SK-N-MC (cell line): ENCODE measurements around the gene UBXN6.

ENCODE experiments used
- DNase-seq: peaks from one replicate; pipeline ENCODE4 v3.0.0-alpha.2; 2011; ENCODE audit warnings: low read depth, low spot score
- H3K27ac ChIP-seq: fragments of 200-600 bp; sonication (generic); 2 replicates; pipeline ENCODE4 v1.5.1; 2016; ENCODE audit warnings: mixed run types
- H3K36me3 ChIP-seq: fragments of 200-600 bp; sonication (generic); 2 replicates; pipeline ENCODE4 v1.6.1; 2017; ENCODE audit warnings: antibody characterized with exemption, low read length, mixed read lengths; ENCODE audit not compliant: insufficient read depth
- H3K4me3 ChIP-seq: fragments of 200-600 bp; sonication (generic); 2 replicates; pipeline ENCODE4 v1.5.1; 2016
- H3K9ac ChIP-seq: fragments of 200-600 bp; sonication (generic); 2 replicates; pipeline ENCODE4 v1.8.0; 2017; ENCODE audit warnings: mixed run types, mixed read lengths; ENCODE audit not compliant: insufficient read length
- H3K9me3 ChIP-seq: fragments of 200-600 bp; sonication (generic); 2 replicates; pipeline ENCODE4 v1.6.1; 2017; ENCODE audit warnings: low read depth, mild to moderate bottlenecking, antibody characterized with exemption, low read length, moderate library complexity, mixed read lengths
- EZH2 ChIP-seq: fragments of 200-600 bp; sonication (generic); IDR thresholded peaks from one replicate; pipeline ENCODE4 v1.6.1; 2017; ENCODE audit warnings: antibody characterized with exemption
- FOXP2 ChIP-seq: optimal IDR thresholded peaks from 2 replicates; pipeline ENCODE3; 2011; ENCODE audit warnings: mild to moderate bottlenecking, moderate library complexity; ENCODE audit not compliant: insufficient read depth; ENCODE audit errors: extremely low read length, control extremely low read depth
- POLR2AphosphoS5 ChIP-seq: IDR thresholded peaks from 2 replicates; pipeline ENCODE4 v1.6.1; 2012; ENCODE audit warnings: mild to moderate bottlenecking, low read depth, low read length, borderline replicate concordance

The UBXN6 gene

GRCh38 chr19:4457654-4458395, at the start of gene UBXN6:
Gene UBXN6 (minus strand): TSS chr19:4457794. CDS start chr19:4457697, 97 bp downstream.
- Histone ChIP-seq H3K36me3 (peaks cover 4% of the 10 kb centered on the region; the same call in 1 of the 2 replicates), H3K4me3 (peak within 1 kb of the TSS; percentile 84), H3K9ac (peak within 1 kb of the TSS; percentile 90), H3K9me3 (no peaks in the 10 kb centered on the region), H3K27ac (peak within 1 kb of the TSS; percentile 86; the same call in 1 of the 2 replicates)
- no peak for TF ChIP-seq EZH2
- TF ChIP-seq FOXP2: peak; percentile 80
- TF ChIP-seq POLR2AphosphoS5: no peak; the same call in 1 of the 2 replicates
- DNase-seq: peak; percentile 89

GRCh38 chr19:4507150-4507452, 49.5 kb upstream of the UBXN6 start:
- no peak for DNase-seq
- TF ChIP-seq POLR2AphosphoS5 (no peak), FOXP2 (no peak), EZH2 (no peak)
- H3K9me3 ChIP-seq: no peaks in the 10 kb centered on the region
- H3K36me3 ChIP-seq: no peaks in the 10 kb centered on the region
- H3K27ac ChIP-seq: no peak overlapping the region
- no peak overlapping the region for H3K4me3 ChIP-seq
- H3K9ac ChIP-seq: no peak overlapping the region

GRCh38 chr19:4506449-4507149, 49.0 kb upstream of the UBXN6 start:
- TF ChIP-seq FOXP2: no peak
- no peak for TF ChIP-seq EZH2
- no peak for TF ChIP-seq POLR2AphosphoS5
- DNase-seq: no peak
- Histone ChIP-seq H3K4me3 (no peak overlapping the region), H3K9ac (no peak overlapping the region), H3K36me3 (no peaks in the 10 kb centered on the region), H3K27ac (no peak overlapping the region), H3K9me3 (no peaks in the 10 kb centered on the region)

- no peak overlapping the region for H3K27ac ChIP-seq
- no peak overlapping the region for H3K9ac ChIP-seq
- no peaks in the 10 kb centered on the region for H3K36me3 ChIP-seq
- no peak for TF ChIP-seq FOXP2
- TF ChIP-seq POLR2AphosphoS5: no peak
- no peak for TF ChIP-seq EZH2
- DNase-seq: no peak
- H3K4me3 ChIP-seq: no peak overlapping the region
- H3K9me3 ChIP-seq: no peaks in the 10 kb centered on the region
These were observed 48.2 kb upstream of the UBXN6 start for GRCh38 chr19:4505570-4506448.

GRCh38 chr19:4504891-4505569, 47.4 kb upstream of the UBXN6 start:
- H3K27ac ChIP-seq: no peak overlapping the region
- DNase-seq: no peak
- H3K4me3 ChIP-seq: no peak overlapping the region
- TF ChIP-seq EZH2: no peak
- no peak for TF ChIP-seq FOXP2
- no peak for TF ChIP-seq POLR2AphosphoS5
- H3K36me3 ChIP-seq: no peaks in the 10 kb centered on the region
- H3K9ac ChIP-seq: no peak overlapping the region
- H3K9me3 ChIP-seq: no peaks in the 10 kb centered on the region

- Histone ChIP-seq H3K9me3 (no peaks in the 10 kb centered on the region), H3K4me3 (no peak overlapping the region), H3K36me3 (no peaks in the 10 kb centered on the region), H3K9ac (no peak overlapping the region), H3K27ac (no peak overlapping the region)
- no peak for TF ChIP-seq POLR2AphosphoS5
- no peak for TF ChIP-seq EZH2
- TF ChIP-seq FOXP2: no peak
- no peak for DNase-seq
These were observed 46.7 kb upstream of the UBXN6 start for GRCh38 chr19:4504297-4504701.

GRCh38 chr19:4503825-4504170, 46.2 kb upstream of the UBXN6 start:
- Histone ChIP-seq H3K27ac (no peak overlapping the region), H3K36me3 (no peaks in the 10 kb centered on the region; the same call in 1 of the 2 replicates), H3K4me3 (no peak overlapping the region), H3K9ac (no peak overlapping the region), H3K9me3 (no peaks in the 10 kb centered on the region)
- no peak for DNase-seq
- no peak for TF ChIP-seq FOXP2
- TF ChIP-seq POLR2AphosphoS5: no peak
- no peak for TF ChIP-seq EZH2

GRCh38 chr19:4503132-4503824, 45.7 kb upstream of the UBXN6 start:
- H3K9ac ChIP-seq: no peak overlapping the region
- TF ChIP-seq EZH2: no peak
- TF ChIP-seq FOXP2: no peak
- TF ChIP-seq POLR2AphosphoS5: no peak
- no peak overlapping the region for H3K27ac ChIP-seq
- DNase-seq: no peak
- no peak overlapping the region for H3K4me3 ChIP-seq
- H3K9me3 ChIP-seq: no peaks in the 10 kb centered on the region
- H3K36me3 ChIP-seq: peaks cover under 1% of the 10 kb centered on the region; the same call in 1 of the 2 replicates
